Esophagus squamous epithelium (tissue), 4 donors: Measurements from ENCODE around the gene GADD45G.

ENCODE experiments used
- CTCF ChIP-seq, 6 experiments: fragments of 450-650 bp in 4 of 6; fragments of 200-600 bp in 2 of 6; sonication (generic) in 2 of 6; IDR thresholded peaks; one replicate each; pipeline ENCODE4 v1.5.1; 2016 to 2019; ENCODE audit warnings: antibody characterized with exemption in 6 of 6, mild to moderate bottlenecking in 4 of 6, moderate library complexity in 4 of 6
- POLR2A ChIP-seq, 4 donors: fragments of 450-650 bp; IDR thresholded peaks; one replicate each; pipeline ENCODE4 v1.6.1; 2017; ENCODE audit warnings: antibody characterized with exemption in 4 of 4, mild to moderate bottlenecking in 4 of 4, moderate library complexity in 3 of 4

GRCh38 chr9:89598926-89599325 is 5.9 kb upstream of the GADD45G start:
- TF ChIP-seq CTCF (IDR thresholded peaks at IDR 0.05) (no peak), POLR2A (IDR thresholded peaks at IDR 0.05) (no peak)
